Activated CD8-positive, alpha-beta T cell treated with anti-CD3 and anti-CD28 coated beads, Interleukin-2, amount 10 ng/mL, durations not matched to agents 7 days and 5 days (primary cell): ENCODE measurements around the gene TAS2R40. TPM values are rescaled to one million over a fixed set of nuclear protein-coding genes. Genes with fewer than 3 reads are reported as not detected.
"Not testable (repeated sequence)": the region's sequence is repeated elsewhere in the genome, so short reads cannot be mapped to it uniquely, and the experiment has no call there.

Experiments
- ATAC-seq: fragments of 150-1000 bp; cut with Tn5 transposase; one replicate; pipeline ENCODE4 v1.10.0; 2021; ENCODE audit warnings: moderate library complexity
- CTCF ChIA-PET: fragments of 350-600 bp; sonication (Branson Sonifier 250); formaldehyde crosslinking; loops from one replicate; lab custom pipeline; 2021; ENCODE audit warnings: antibody characterized with exemption; lab: Charles Lee
- POLR2A ChIA-PET: fragments of 350-600 bp; sonication (Branson Sonifier 250); formaldehyde crosslinking; loops from one replicate; lab custom pipeline; 2021; ENCODE audit warnings: antibody characterized with exemption; lab: Charles Lee
- DNase-seq: peaks from one replicate; pipeline ENCODE4 v3.0.0-alpha.2; 2020
- H3K27ac Mint-ChIP-seq: one replicate; pipeline ENCODE4 v1.8.0; 2021; ENCODE audit warnings: mild to moderate bottlenecking, mixed read lengths
- H3K27me3 Mint-ChIP-seq: one replicate; pipeline ENCODE4 v1.8.0; 2021; ENCODE audit warnings: low read depth, mixed read lengths
- H3K36me3 Mint-ChIP-seq: one replicate; pipeline ENCODE4 v1.8.0; 2021; ENCODE audit warnings: low read depth, mixed read lengths
- H3K4me1 Mint-ChIP-seq: one replicate; pipeline ENCODE4 v1.8.0; 2021; ENCODE audit warnings: low read depth, mixed read lengths
- H3K4me3 Mint-ChIP-seq: one replicate; pipeline ENCODE4 v1.8.0; 2021; ENCODE audit warnings: mild to moderate bottlenecking, mixed read lengths
- H3K9me3 Mint-ChIP-seq: one replicate; pipeline ENCODE4 v1.8.0; 2022; ENCODE audit warnings: mixed read lengths; ENCODE audit not compliant: insufficient read depth
- total RNA-seq, 2 experiments: library from RNA; stranded (reverse); gene quantifications; one replicate each; pipeline ENCODE4 v1.2.3, GENCODE V29; 2021

TAS2R40 gene
- total RNA-seq: not detected

DNA sequence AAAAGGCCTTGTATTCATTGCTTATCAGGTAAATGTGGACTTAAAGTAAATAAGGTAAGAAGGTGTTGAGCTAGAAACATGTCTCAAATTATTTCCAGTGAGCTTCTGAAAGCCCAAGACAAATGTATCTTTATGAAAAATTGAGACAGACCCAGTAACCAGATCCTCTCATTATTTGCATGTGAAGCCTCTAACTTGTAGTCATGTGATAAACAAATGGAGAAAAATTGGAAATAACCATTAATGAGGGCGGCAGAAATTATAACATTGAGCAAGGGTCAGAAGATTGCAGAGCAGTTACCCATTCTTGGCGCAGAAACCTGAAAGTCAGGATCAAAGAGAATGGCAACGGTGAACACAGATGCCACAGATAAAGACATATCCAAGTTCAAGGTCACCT lies at the start of gene TAS2R40:
Gene TAS2R40 (plus strand): TSS at position 301 of the 400 bp plus-strand sequence. CDS start 42 bp downstream, at position 343.
- Mint-ChIP-seq H3K27me3 (peaks cover 31% of the 10 kb centered on the region), H3K4me3 (no peak within 1 kb of the TSS), H3K4me1 (no peaks in the 10 kb centered on the region), H3K9me3 (no peaks in the 10 kb centered on the region), H3K27ac (no peak within 1 kb of the TSS), H3K36me3 (no peaks in the 10 kb centered on the region)
- POLR2A ChIA-PET: no interaction called here
- ATAC-seq: no peak
- CTCF ChIA-PET: interaction anchor here (1.9 to 11.1 kb wide), 2 partner anchors 19 to 216 kb away, joined by 10 to 333 read pairs; no protein-coding TSS in a partner anchor
- no peak for DNase-seq

DNA sequence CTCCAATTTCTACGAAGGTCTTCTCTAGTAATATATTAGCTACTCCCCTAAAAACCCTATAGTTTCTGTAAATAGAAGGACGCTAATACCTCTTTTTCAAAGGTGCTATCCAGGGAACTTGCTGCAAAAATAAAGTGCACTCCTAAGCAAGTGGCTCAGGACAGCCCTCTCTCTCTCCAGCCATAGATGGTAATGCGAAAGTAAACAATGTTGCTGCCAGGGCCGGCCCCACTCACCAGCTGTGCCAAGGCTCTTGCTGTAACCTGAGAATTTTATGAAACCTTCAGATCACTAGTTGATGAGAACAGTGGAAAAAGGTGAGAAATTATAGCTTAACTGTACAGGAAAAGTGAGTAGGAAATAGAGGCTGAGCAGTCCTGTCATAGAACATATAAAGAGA lies 49.5 kb upstream of the TAS2R40 start:
- DNase-seq (no peak), ATAC-seq (no peak)
- POLR2A ChIA-PET: no interaction called here
- Mint-ChIP-seq H3K9me3 (no peaks in the 10 kb centered on the region), H3K27ac (no peak overlapping the region), H3K4me1 (no peaks in the 10 kb centered on the region), H3K27me3 (peaks cover 4% of the 10 kb centered on the region), H3K4me3 (no peak overlapping the region), H3K36me3 (no peaks in the 10 kb centered on the region)
- CTCF ChIA-PET: interaction anchor here (0.7 kb wide), 1 partner anchor 70 kb away, joined by 3 read pairs; no protein-coding TSS in a partner anchor

DNA sequence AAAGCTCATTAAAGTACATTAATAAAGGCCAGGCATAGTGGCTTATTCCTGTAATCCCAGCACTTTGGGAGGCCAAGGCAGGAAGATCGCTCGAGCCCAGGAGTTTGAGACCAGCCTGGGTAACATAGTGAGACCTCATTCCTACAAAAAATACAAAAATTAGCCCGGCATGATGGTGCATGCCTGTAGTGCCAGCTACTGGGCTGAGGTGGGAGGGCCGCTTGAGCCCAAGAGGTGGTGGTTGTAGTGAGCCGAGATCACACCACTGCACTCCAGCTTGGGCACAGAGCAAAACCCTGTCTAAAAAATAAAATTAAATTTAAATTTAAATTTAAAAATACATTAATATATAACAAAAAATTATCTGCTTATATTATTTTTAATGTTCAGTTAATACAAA lies 45.7 kb upstream of the TAS2R40 start:
- Mint-ChIP-seq H3K36me3 (no peaks in the 10 kb centered on the region), H3K9me3 (peaks cover 5% of the 10 kb centered on the region), H3K4me1 (no peaks in the 10 kb centered on the region), H3K27me3 (no peaks in the 10 kb centered on the region), H3K4me3 (no peak overlapping the region), H3K27ac (no peak overlapping the region)
- DNase-seq: no peak
- ChIA-PET POLR2A (no interaction called here), CTCF (interaction anchor here (1.0 kb wide), 1 partner anchor 39 kb away, joined by 3 read pairs; no protein-coding TSS in a partner anchor)
- ATAC-seq: no peak

DNA sequence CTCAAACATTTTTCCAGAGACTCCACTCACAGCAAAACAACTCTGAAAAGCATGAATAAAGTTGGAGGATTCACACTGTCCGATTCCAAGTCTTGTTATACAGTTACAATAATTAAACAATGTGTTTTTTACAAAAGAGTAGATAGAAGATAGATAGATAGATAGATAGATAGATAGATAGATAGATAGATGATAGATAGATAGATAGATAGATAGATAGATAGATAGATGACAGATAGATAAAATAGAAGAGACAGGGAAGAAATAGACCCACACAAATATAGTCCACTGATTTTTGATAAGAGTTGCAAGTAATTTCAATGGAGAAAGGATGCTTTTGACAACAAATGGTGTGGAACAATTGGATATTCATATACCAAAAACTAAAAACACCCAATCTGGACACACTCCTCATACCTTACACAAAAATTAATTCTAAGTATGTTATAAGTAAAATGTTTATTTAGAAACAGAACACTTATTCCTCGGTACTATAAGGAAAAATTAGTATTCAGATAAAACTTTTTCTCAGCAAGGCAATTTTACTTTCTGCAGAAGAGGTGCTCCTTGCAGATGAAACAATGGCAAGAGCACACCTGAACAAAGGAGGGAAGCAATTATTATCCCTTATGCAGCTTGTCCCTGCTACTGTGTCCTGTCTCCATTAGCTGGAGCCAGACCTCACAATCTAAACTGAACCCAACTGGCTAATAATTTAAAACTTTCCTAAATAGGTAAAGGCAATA lies 44.3 kb upstream of the TAS2R40 start:
- no peak for DNase-seq
- H3K36me3 Mint-ChIP-seq: no peaks in the 10 kb centered on the region
- H3K27ac Mint-ChIP-seq: no peak overlapping the region
- ChIA-PET CTCF (no interaction called here), POLR2A (no interaction called here)
- ATAC-seq: no peak
- H3K4me3 Mint-ChIP-seq: no peak overlapping the region
- peaks cover 5% of the 10 kb centered on the region for H3K9me3 Mint-ChIP-seq
- H3K27me3 Mint-ChIP-seq: no peaks in the 10 kb centered on the region
- no peaks in the 10 kb centered on the region for H3K4me1 Mint-ChIP-seq

DNA sequence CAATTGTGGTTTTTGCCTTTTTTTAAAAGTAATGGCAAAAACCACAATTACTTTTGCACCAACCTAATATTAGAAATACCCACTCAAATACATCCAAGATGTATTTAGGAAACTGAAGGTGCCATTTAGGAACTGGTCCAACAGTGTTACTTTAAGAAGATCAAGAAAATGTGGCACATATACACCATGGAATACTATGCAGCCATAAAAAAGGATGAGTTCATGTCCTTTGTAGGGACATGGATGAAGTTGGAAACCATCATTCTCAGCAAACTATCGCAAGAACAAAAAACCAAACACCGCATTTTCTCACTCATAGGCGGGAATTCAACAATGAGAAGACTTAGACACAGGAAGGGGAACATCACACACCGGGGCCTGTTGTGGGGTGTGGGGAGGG lies 41.1 kb upstream of the TAS2R40 start:
- H3K36me3 Mint-ChIP-seq, CTCF ChIA-PET, H3K27me3 Mint-ChIP-seq, POLR2A ChIA-PET, H3K9me3 Mint-ChIP-seq, H3K27ac Mint-ChIP-seq, ATAC-seq, H3K4me3 Mint-ChIP-seq, DNase-seq, H3K4me1 Mint-ChIP-seq: not testable (repeated sequence)

DNA sequence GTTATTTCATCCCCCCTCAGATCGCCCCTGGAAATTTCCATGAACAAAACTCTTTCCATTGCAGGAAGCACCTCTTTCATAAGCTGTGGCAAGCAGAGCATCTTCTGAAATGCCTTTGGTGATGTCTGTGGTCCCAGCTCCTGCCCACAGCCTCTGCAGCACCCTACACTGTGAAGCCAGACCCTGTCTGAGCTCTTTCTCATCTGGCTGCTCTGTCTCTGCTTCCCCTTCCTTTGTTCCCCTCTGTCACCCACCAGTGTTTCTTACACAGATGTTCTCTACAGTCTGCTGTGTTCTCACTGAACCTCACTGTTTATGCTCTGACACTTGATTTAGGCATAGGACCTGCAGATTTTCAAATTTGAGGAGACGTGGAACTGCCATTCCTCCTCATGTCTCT lies 40.5 kb upstream of the TAS2R40 start:
- no peak overlapping the region for H3K4me3 Mint-ChIP-seq
- H3K27me3 Mint-ChIP-seq: peaks cover 6% of the 10 kb centered on the region
- H3K27ac Mint-ChIP-seq: no peak overlapping the region
- DNase-seq (no peak), ATAC-seq (no peak)
- H3K36me3 Mint-ChIP-seq: no peaks in the 10 kb centered on the region
- ChIA-PET POLR2A (no interaction called here), CTCF (interaction anchor here (1.1 kb wide), 1 partner anchor 34 kb away, joined by 3 read pairs; no protein-coding TSS in a partner anchor)
- H3K9me3 Mint-ChIP-seq: peaks cover 5% of the 10 kb centered on the region
- H3K4me1 Mint-ChIP-seq: no peaks in the 10 kb centered on the region

DNA sequence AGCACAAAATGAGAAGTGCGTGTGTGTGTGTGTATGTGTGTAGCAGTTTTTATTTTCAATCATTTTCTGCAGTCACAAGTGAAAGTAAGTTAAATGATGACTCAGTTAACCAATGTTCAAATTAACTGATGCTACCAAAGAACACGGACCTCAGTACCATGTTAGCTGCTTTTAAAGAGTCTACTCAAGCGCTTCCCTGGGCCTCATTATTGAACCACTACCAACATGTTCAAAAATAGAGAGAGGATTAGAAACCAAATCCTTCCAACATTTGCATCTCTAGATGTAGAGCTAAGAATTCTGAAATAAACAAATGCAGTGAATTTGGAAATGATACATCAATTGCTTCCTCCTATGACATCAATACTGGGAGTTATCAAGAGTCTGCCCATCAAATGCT lies 38.8 kb upstream of the TAS2R40 start, which contains the start of gene TAS2R39:
Gene TAS2R39 (plus strand): TSS at position 396 of the 400 bp plus-strand sequence. CDS start 0 bp downstream, at position 396.
- Mint-ChIP-seq H3K4me3 (no peak within 1 kb of the TSS), H3K9me3 (peaks cover 1% of the 10 kb centered on the region), H3K36me3 (no peaks in the 10 kb centered on the region), H3K27ac (no peak within 1 kb of the TSS), H3K27me3 (peaks cover 6% of the 10 kb centered on the region), H3K4me1 (no peaks in the 10 kb centered on the region)
- ATAC-seq (no peak), DNase-seq (no peak)
- ChIA-PET CTCF (no interaction called here), POLR2A (no interaction called here)

DNA sequence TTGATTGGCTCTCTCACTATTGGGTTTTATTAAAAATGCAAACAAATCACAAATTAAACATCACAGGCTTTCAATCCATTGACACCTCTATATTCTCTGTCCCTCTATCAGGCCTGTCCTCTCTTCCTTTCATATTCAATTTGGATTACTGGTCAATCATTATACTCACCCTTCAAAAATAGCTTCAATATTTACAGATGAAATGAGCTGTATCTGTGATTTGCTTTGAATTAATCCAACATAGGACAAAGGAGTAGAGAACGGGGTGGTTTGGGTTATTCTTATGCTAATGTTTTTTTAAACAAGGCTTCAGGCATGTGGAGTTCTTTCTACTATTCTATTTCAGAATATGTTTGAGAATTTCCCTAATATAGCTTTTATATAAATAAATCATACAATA lies 36.3 kb upstream of the TAS2R40 start:
- no peak for DNase-seq
- no peak for ATAC-seq
- H3K9me3 Mint-ChIP-seq: no peaks in the 10 kb centered on the region
- no peaks in the 10 kb centered on the region for H3K4me1 Mint-ChIP-seq
- no peak overlapping the region for H3K27ac Mint-ChIP-seq
- H3K36me3 Mint-ChIP-seq: no peaks in the 10 kb centered on the region
- CTCF ChIA-PET: no interaction called here
- peaks cover 6% of the 10 kb centered on the region for H3K27me3 Mint-ChIP-seq
- POLR2A ChIA-PET: no interaction called here
- no peak overlapping the region for H3K4me3 Mint-ChIP-seq

DNA sequence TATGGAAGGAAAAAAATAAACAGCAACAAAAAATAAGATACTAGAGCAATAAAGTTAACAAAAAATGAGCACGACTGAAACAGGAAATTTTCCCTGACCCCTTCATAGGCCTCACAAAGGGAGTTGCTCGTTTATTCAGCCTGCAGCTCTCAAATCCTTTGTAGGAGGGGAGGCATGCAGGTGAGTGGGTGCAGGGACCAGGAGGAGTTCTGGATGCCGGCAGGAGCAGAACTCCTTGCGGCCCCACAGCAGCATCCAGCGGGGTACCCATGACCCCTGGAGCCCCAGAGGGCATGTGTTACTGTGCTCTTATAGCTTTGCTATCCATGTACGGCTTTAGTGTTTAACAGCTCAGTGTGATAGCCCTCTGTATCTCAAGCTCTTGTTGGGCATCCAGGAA lies 32.8 kb upstream of the TAS2R40 start:
- Mint-ChIP-seq H3K36me3 (no peaks in the 10 kb centered on the region), H3K9me3 (no peaks in the 10 kb centered on the region), H3K27ac (no peak overlapping the region), H3K4me3 (no peak overlapping the region), H3K4me1 (no peaks in the 10 kb centered on the region), H3K27me3 (peaks cover 6% of the 10 kb centered on the region)
- no peak for ATAC-seq
- ChIA-PET CTCF (interaction anchor here (0.8 to 1.2 kb wide), 2 partner anchors 27 to 181 kb away, joined by 3 to 4 read pairs; no protein-coding TSS in a partner anchor), POLR2A (no interaction called here)
- DNase-seq: no peak

DNA sequence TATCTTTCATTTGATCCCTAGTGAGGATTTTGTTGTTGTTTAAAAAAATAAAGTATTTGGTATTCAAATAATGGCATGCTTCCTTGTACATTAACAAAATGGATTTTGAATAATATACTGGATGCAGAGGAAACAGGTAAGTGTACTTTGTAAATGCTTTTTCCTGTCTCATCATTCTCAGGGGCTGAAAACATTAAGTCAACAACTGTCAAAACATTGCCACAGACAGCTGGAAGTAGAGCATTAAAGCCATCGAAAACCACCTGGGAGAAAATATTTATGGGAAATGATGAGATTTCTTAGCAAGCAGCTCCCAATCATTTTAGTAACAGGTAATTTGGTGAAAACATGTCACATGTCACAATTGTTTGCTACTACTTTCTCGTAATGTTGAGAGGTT lies 28.0 kb upstream of the TAS2R40 start:
- H3K27ac Mint-ChIP-seq: no peak overlapping the region

DNA sequence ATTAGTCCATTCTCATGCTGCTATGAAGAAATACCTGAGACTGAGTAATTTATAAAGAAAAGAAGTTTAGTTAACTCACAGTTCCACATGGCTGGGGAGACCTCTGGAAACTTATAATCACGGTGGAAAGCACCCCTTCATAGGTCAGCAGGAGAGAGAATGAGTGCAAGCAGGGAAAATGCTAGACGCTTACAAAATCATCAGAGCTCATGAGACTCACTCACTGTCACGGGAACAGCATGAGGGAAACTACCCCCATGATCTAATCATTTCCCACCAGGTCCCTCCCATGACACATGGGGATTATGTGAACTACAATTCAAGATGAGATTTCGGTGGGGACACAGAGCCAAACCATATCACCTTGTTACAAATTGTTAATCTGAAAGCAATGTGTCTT lies 22.8 kb upstream of the TAS2R40 start:
- Mint-ChIP-seq H3K4me1 (no peaks in the 10 kb centered on the region), H3K9me3 (no peaks in the 10 kb centered on the region), H3K27ac (no peak overlapping the region), H3K36me3 (no peaks in the 10 kb centered on the region), H3K4me3 (no peak overlapping the region), H3K27me3 (peaks cover 21% of the 10 kb centered on the region)
- ChIA-PET POLR2A (no interaction called here), CTCF (no interaction called here)
- ATAC-seq: no peak
- no peak for DNase-seq

More for the DNA sequence above, 28.0 kb upstream of the TAS2R40 start:
- H3K4me3 Mint-ChIP-seq: no peak overlapping the region
- peaks cover 6% of the 10 kb centered on the region for H3K27me3 Mint-ChIP-seq
- ChIA-PET CTCF (no interaction called here), POLR2A (no interaction called here)
- ATAC-seq (no peak), DNase-seq (no peak)
- no peaks in the 10 kb centered on the region for H3K9me3 Mint-ChIP-seq
- no peaks in the 10 kb centered on the region for H3K36me3 Mint-ChIP-seq
- no peaks in the 10 kb centered on the region for H3K4me1 Mint-ChIP-seq

DNA sequence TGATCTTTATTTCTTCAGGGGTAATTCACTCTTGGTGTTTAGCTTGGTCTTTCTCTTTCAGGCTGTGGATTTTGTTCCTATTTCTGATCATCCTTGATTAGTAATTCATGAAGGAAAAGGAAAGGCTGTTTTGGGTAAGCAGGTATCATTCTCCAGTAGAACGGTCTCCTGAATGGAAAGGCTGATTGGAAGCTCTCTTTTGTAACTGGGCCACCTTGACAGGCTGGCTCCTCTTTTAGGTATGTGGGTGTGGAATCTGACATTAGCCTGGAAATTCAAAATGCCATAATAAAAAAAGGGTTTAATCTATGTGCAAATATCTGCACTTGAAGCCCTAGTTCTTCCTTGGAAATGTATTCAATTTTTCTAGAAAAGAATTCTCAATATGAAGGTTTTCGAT lies 19.7 kb upstream of the TAS2R40 start:
- DNase-seq (no peak), ATAC-seq (no peak)
- peaks cover 17% of the 10 kb centered on the region for H3K4me1 Mint-ChIP-seq
- H3K27me3 Mint-ChIP-seq: peaks cover 26% of the 10 kb centered on the region
- no peaks in the 10 kb centered on the region for H3K9me3 Mint-ChIP-seq
- H3K36me3 Mint-ChIP-seq: no peaks in the 10 kb centered on the region
- POLR2A ChIA-PET: no interaction called here
- no peak overlapping the region for H3K4me3 Mint-ChIP-seq
- CTCF ChIA-PET: interaction anchor here (2.8 kb wide), 1 partner anchor 13 kb away, joined by 19 read pairs; no protein-coding TSS in a partner anchor
- no peak overlapping the region for H3K27ac Mint-ChIP-seq
